ENCODE results near the gene PTGIR.
A peak's percentile ranks its signal among the peaks of the same experiment; 100 is the strongest.

Gene PTGIR

GRCh38 chr19:46616631-46617322, 8.1 kb downstream of the PTGIR start:
- DNase-seq (ENCODE audit: low read depth in 3 of 3), result peak in 1 of 3 experiments; percentile 74

GRCh38 chr19:46615966-46616365, 8.9 kb downstream of the PTGIR start:
- DNase-seq (ENCODE audit: low read depth in 3 of 3), result no peak

GRCh38 chr19:46614114-46614722, 10.7 kb downstream of the PTGIR start:
- DNase-seq (ENCODE audit: low read depth in 3 of 3), result peak; percentile 61 to 81 (median 75)

GRCh38 chr19:46613525-46613924, 11.4 kb downstream of the PTGIR start:
- DNase-seq (ENCODE audit: low read depth in 3 of 3), result no peak

DNA sequence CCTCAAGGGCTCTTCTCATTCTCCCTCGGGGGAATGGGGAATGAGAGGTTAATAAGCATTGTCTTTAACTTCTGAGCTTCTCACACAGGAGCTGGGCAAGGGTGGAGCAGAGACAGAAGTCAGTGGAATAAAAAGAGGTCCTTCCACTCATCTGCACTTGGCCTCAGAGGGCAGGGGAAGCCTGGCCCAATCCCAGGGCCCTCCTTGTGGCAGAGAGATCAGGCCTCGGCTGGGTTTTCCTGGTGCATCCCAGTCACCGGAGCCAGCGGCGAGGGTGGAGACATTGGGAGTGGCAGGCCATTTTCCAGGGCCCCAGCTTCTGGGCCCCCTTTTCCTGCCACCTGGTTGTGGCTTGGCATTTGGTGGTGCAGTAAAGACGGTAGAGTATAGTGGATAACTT, 13.1 kb downstream of the PTGIR start:
- no peak for DNase-seq (ENCODE audit: low read depth in 3 of 3)

GRCh38 chr19:46610851-46611770, 13.8 kb downstream of the PTGIR start:
- DNase-seq (ENCODE audit: low read depth in 3 of 3), result no peak

GRCh38 chr19:46610413-46610775, 14.5 kb downstream of the PTGIR start:
- DNase-seq (ENCODE audit: low read depth in 3 of 3), result no peak

- DNase-seq (ENCODE audit: low read depth in 3 of 3), result no peak
These were observed 15.1 kb downstream of the PTGIR start for GRCh38 chr19:46609511-46610412.

- no peak for DNase-seq (ENCODE audit: low read depth in 3 of 3)
These were observed 16.1 kb downstream of the PTGIR start for GRCh38 chr19:46608581-46609345.

GRCh38 chr19:46608178-46608577, 16.7 kb downstream of the PTGIR start:
- DNase-seq (ENCODE audit: low read depth in 3 of 3), result no peak

DNA sequence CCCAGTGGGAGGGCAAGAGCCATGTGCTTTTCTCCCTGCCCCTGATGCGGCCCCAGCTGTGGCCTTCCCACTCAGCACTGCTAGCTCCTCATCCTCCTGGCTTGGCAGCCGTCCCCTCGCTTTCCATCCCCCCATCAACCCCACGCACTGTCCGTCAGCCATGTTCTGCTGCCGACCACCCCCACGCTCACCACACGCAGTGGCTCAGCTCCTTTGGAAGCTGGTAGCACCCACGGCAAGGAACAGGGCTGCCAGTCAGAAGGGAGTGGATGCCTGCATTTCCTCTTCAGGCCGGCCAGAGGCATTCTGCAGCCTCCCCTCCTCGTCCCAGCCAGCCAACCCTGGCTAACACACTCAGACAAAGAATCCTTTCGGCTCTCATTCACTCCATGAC, 17.4 kb downstream of the PTGIR start:
- no peak for DNase-seq (ENCODE audit: low read depth in 3 of 3)

- DNase-seq (ENCODE audit: low read depth in 3 of 3), result no peak
These were observed 18.0 kb downstream of the PTGIR start for GRCh38 chr19:46606681-46607447.

DNA sequence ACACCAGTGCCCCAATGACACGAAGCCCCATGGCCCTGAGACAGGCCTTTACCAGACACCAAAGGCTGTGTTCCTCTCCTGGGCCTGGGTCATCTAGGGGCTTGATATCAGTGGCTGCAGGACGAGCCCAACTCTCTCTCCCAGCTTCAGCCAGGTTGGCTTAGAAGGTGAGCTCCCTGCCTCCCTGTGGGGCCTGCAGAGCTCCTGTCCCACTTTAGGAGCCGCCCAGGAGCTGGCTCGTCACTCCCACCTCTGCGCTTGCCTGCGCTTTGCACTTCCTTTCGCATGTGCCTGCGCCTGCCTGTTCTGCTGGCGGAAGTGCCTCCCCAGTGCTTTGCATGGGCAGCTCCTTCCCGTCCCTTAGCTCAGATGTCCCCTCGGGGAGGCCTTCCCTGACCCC, 18.9 kb downstream of the PTGIR start:
- DNase-seq (ENCODE audit: low read depth in 3 of 3), result no peak

DNA sequence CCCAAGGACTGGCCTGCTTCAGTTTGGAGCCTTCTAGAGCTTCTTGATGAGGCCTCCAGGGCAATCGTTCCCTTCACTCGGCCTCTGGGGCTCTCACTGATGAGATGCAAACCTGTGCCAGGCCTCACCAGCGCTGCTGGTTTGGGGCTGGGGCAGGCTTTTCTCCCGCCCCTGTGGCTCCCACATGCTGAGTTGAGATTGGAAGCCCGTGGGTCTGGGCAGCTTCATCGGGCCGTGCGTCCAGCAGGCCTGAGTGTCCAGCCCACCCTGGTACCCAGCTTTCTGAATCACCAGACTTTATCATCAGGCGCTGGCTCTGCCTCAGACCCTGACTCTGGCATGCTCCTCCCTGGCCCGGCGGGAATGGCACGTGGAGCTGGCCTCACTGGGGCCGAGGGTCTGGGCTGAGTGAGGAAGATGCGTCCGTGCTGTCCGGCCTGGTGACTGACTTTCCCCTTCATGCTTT, 19.5 kb downstream of the PTGIR start:
- DNase-seq (ENCODE audit: low read depth in 3 of 3), result no peak

DNA sequence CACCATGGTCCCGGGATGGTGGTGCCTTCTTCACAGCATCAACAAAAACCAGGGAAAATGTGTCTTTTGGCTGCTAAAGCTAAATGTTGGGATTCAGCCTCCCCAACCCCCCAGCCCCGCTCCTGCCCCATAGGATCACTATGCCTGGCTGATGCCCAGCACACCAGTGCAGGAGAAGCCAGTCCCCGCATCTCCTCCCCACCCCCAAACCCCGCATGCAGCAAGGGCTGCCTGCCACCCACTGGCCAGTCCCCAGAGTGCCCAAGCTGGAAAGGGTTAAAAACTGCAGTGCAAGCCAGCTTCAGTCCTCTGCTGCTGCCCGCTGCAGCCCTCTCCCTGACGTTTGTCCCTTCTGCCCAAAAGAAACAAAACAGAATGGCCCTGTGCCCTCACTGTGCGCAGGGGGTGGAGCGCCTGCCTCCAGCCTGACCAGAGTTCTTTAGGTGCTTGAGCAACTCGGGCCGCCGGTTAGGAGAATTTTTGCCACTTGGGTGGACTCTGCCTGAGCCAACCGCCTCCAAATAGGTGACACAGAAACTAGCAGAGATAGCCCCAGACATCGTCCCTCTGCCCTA, 20.0 kb downstream of the PTGIR start:
- no peak for DNase-seq (ENCODE audit: low read depth in 3 of 3)

GRCh38 chr19:46603752-46604231, 21.1 kb downstream of the PTGIR start:
- DNase-seq (ENCODE audit: low read depth in 3 of 3), result no peak

- no peak for DNase-seq (ENCODE audit: low read depth in 3 of 3)
These were observed 21.7 kb downstream of the PTGIR start for GRCh38 chr19:46603195-46603637.

DNA sequence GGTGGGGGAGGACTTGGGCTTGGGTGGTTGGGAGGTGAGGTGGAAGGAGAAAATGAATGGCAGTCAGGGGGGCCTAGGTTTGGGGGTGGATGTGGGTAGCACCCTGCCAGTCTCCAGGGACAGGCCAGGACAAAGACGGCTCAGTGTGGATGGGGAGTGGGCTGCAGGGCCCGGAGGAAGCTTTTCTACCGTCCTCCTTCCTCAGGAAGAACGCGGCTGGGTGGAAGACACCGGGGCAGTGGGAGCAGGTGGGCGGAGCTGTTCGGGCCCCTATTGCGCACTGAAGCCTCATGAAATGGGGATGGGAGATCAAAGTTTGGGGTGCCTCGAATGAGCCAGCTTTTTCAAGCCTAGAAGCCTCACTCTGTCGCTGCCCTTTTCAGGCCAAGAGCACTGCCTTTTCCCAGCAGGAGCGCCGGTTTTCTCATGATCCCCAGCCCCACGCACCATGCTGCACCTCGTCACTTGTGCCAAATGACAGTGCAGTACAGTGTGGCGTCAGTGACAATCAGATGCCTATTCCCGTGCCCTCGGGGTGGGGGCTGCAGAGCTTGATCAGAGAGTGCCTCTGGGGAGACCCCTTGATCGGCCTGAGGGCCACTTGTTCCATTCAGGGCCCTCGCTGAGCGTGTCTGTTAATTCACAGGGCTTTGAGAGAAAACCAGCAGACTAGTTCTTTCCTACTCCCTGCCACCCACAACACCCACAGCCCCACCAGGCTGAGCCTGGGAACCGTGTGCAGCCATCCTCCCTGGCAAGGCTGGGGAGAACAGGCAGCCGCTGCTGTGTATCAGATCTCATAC, 22.3 kb downstream of the PTGIR start:
- peak in 2 of 3 experiments; percentile 55 to 68 for DNase-seq (ENCODE audit: low read depth in 3 of 3)

All from stimulated activated CD4-positive, alpha-beta T cell treated with anti-CD3 and anti-CD28 coated beads, TNF-alpha, amount 100 ng/mL, for 24 hours (primary cell).